ENCODE measurements around the gene FNTB. TPM values are rescaled to one million over a fixed set of nuclear protein-coding genes. Genes with fewer than 3 reads are reported as not detected.

Gene FNTB
- polyA plus RNA-seq, 1 experiment = 33.8 TPM

GRCh38 chr14:65002586-65003210, 16.0 kb downstream of the FNTB start:
- POLR2A ChIA-PET = no interaction called here
- CTCF ChIA-PET = interaction anchor here (0.9 to 6.4 kb wide), 2 partner anchors 16 to 18 kb away, joined by 5 to 28 read pairs; partner anchors contain the start of gene FNTB
- no peak overlapping the region for H3K4me3 ChIP-seq (ENCODE audit: low read depth, low read length)
- H3K27me3 ChIP-seq (ENCODE audit: control insufficient read depth, insufficient read depth, low read length) = no peaks in the 10 kb centered on the region
- H3K36me3 ChIP-seq (ENCODE audit: control insufficient read depth, insufficient read depth, low read length) = no peaks in the 10 kb centered on the region; the same call in 1 of the 2 replicates
- no peak for DNase-seq (ENCODE audit: low read depth)
- no peak for TF ChIP-seq CTCF (IDR thresholded peaks at IDR 0.05; ENCODE audit: insufficient read depth, low read depth, low read length)

DNA sequence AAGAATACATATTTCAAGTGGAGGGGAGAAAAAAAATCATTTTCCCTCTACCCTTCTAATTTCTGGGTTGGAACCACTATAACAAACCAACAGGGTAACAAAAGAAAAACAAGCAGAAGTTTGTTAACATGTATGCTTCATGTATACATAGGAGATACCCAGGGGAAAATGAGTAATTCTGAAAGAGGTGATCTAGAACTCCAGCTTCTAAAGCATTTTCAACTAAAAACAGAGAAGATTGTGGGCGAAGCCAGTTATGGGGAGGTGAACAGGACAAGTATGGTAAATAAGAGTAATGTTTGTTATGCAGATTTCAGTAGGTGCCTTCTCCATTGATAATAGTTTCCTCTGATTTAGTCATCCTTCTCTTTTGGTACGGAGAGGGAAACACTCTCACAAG, 16.7 kb downstream of the FNTB start:
- POLR2A ChIA-PET = no interaction called here

GRCh38 chr14:65006261-65006721, 19.6 kb downstream of the FNTB start:
- no peak overlapping the region for H3K4me3 ChIP-seq (ENCODE audit: low read depth, low read length)
- ChIA-PET POLR2A (no interaction called here), CTCF (interaction anchor here (0.6 to 1.3 kb wide), 4 partner anchors 13 to 119 kb away, joined by 3 read pairs; no protein-coding TSS in a partner anchor)
- no peak for DNase-seq (ENCODE audit: low read depth)
- H3K36me3 ChIP-seq (ENCODE audit: control insufficient read depth, insufficient read depth, low read length) = peaks cover 2% of the 10 kb centered on the region
- TF ChIP-seq CTCF (IDR thresholded peaks at IDR 0.05; ENCODE audit: insufficient read depth, low read depth, low read length) = no peak
- no peaks in the 10 kb centered on the region for H3K27me3 ChIP-seq (ENCODE audit: control insufficient read depth, insufficient read depth, low read length)

More for the DNA sequence above, 16.7 kb downstream of the FNTB start:
- Histone ChIP-seq H3K4me3 (ENCODE audit: low read depth, low read length) (no peak overlapping the region), H3K27me3 (ENCODE audit: control insufficient read depth, insufficient read depth, low read length) (no peaks in the 10 kb centered on the region), H3K36me3 (ENCODE audit: control insufficient read depth, insufficient read depth, low read length) (no peaks in the 10 kb centered on the region; the same call in none of the 2 replicates)
- DNase-seq (ENCODE audit: low read depth) = no peak
- no peak for TF ChIP-seq CTCF (IDR thresholded peaks at IDR 0.05; ENCODE audit: insufficient read depth, low read depth, low read length)
- CTCF ChIA-PET = no interaction called here

- no peak for DNase-seq (ENCODE audit: low read depth)
- ChIA-PET CTCF (interaction anchor here (0.6 to 1.3 kb wide), 4 partner anchors 14 to 118 kb away, joined by 3 to 4 read pairs (median 3); no protein-coding TSS in a partner anchor), POLR2A (no interaction called here)
- H3K27me3 ChIP-seq (ENCODE audit: control insufficient read depth, insufficient read depth, low read length) = no peaks in the 10 kb centered on the region
- H3K36me3 ChIP-seq (ENCODE audit: control insufficient read depth, insufficient read depth, low read length) = peaks cover 3% of the 10 kb centered on the region
- H3K4me3 ChIP-seq (ENCODE audit: low read depth, low read length) = no peak overlapping the region
- no peak for TF ChIP-seq CTCF (IDR thresholded peaks at IDR 0.05; ENCODE audit: insufficient read depth, low read depth, low read length)
These were observed 20.5 kb downstream of the FNTB start for GRCh38 chr14:65007202-65007601.

DNA sequence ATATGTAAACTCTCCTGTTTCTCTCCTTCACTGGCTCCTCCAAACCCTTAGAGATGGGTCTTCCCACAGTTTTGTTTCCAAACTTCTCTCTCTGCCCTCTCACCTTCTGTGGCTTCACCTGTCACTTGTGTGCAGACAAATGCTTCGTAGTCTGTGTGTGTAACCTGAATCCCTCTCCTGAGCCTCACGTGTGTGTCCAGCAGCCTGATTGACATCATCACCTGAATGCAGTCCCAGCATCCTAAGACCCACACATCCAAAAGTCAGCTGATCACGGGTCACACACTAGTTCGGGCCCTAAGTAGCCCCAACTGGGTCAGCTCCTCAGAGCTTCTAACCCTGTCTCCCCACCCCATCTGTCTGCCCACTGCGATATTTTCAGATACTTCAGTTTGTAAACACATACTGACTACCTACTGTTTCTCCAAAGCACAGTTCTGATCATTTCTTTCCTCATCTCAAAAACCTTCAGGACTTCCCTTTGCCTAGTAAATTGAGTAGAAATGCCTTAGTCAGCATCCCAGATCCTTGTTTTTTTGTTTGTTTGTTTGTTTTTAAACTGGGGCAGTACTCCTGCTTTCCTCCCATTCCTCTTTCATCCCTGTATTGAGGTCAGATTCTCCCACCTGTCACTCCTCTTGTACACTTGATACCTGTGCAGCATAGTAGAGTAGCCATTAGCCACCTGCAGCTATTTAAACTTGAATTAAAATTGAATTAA, 23.7 kb downstream of the FNTB start:
- DNase-seq (ENCODE audit: low read depth) = no peak
- Histone ChIP-seq H3K4me3 (ENCODE audit: low read depth, low read length) (no peak overlapping the region), H3K36me3 (ENCODE audit: control insufficient read depth, insufficient read depth, low read length) (peaks cover 5% of the 10 kb centered on the region), H3K27me3 (ENCODE audit: control insufficient read depth, insufficient read depth, low read length) (no peaks in the 10 kb centered on the region)
- POLR2A ChIA-PET = no interaction called here
- no peak for TF ChIP-seq CTCF (IDR thresholded peaks at IDR 0.05; ENCODE audit: insufficient read depth, low read depth, low read length)
- CTCF ChIA-PET = interaction anchor here (0.7 kb wide), 1 partner anchor 308 kb away, joined by 4 read pairs; no protein-coding TSS in a partner anchor

All from BJ (cell line).